T-helper 17 cell (primary cell): Measurements from ENCODE around the gene ANKLE1. TPM values are rescaled to one million over a fixed set of nuclear protein-coding genes. Genes with fewer than 3 reads are reported as not detected.

Source experiments
- ATAC-seq: fragments of 150-1000 bp; cut with Tn5 transposase; 2 replicates; pipeline ENCODE4 v1.10.0; 2021; ENCODE audit warnings: mild to moderate bottlenecking, moderate library complexity
- DNase-seq, 3 donors: peaks; one replicate each; pipeline versions ENCODE4 v3.0.0 to v3.0.0-alpha.2; 2020 to 2021
- H3K9me3 ChIP-seq: one replicate; pipeline ENCODE4 v1.7.0; 2013; ENCODE audit warnings: low read length, mild to moderate bottlenecking; ENCODE audit not compliant: control insufficient read depth, poor library complexity, severe bottlenecking
- H3K27ac Mint-ChIP-seq: one replicate; pipeline ENCODE4 v1.8.0; 2022; ENCODE audit warnings: mild to moderate bottlenecking, moderate library complexity, mixed read lengths
- H3K27me3 Mint-ChIP-seq: one replicate; pipeline ENCODE4 v1.8.0; 2022; ENCODE audit warnings: mixed read lengths
- H3K36me3 Mint-ChIP-seq: one replicate; pipeline ENCODE4 v1.8.0; 2022; ENCODE audit warnings: low read depth, mixed read lengths
- H3K4me1 Mint-ChIP-seq: one replicate; pipeline ENCODE4 v1.8.0; 2022; ENCODE audit warnings: mild to moderate bottlenecking, mixed read lengths
- H3K4me3 Mint-ChIP-seq: one replicate; pipeline ENCODE4 v1.8.0; 2022; ENCODE audit warnings: mild to moderate bottlenecking, moderate library complexity, mixed read lengths
- total RNA-seq, 4 donors: library from RNA in 2 of 4; stranded (reverse) in 2 of 4; gene quantifications; one replicate each; pipeline ENCODE4 v1.2.3 and lab custom pipeline; 2022 to 2026

The ANKLE1 gene
- total RNA-seq, 2 donors from 2014 or later = 1.4 to 2.0 TPM

GRCh38 chr19:17325133-17325532 lies 43.4 kb downstream of the ANKLE1 start:
- Mint-ChIP-seq H3K4me3 (no peak overlapping the region), H3K36me3 (peaks cover 4% of the 10 kb centered on the region), H3K27ac (no peak overlapping the region), H3K4me1 (peaks cover 10% of the 10 kb centered on the region), H3K27me3 (no peaks in the 10 kb centered on the region)
- no peak for ATAC-seq
- no peaks in the 10 kb centered on the region for H3K9me3 ChIP-seq
- no peak for DNase-seq

DNA sequence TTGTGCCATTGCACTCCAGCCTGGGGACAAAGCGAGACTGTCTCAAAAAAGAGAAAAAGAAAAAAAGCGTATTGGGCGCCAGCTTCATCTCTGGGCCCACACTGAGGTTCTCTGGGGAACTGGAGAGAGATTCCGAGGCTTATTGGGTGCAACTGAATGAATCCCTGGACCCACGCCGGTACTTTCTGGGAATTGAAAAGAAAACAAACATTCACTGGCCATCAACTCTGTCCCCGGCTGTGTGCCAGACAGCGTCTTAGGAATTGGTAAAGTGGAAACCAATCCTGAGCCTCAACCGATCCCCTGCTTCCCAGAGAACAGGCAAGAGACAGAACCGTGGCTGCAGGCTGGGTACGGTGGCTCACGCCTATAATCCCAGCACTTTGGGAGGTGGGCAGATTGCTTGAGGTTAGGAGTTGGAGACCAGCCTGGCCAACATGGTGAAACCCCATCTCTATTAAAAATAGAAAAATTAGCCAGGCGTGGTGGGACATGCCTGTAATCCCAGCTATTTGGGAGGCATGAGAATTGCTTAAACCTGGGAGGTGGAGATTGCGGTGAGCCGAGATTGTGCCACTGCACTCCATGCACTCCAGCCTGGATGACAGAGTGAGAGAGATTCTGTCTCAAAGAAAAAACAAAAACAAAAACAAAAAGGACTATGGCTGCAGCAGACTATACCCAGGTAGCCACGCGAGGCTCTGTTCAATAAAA lies 44.3 kb downstream of the ANKLE1 start:
- DNase-seq (no peak), ATAC-seq (no peak)
- H3K27ac Mint-ChIP-seq = no peak overlapping the region
- H3K4me3 Mint-ChIP-seq = peak overlapping the region; percentile 9
- peaks cover 4% of the 10 kb centered on the region for H3K36me3 Mint-ChIP-seq
- no peaks in the 10 kb centered on the region for H3K27me3 Mint-ChIP-seq
- no peaks in the 10 kb centered on the region for H3K9me3 ChIP-seq
- H3K4me1 Mint-ChIP-seq = peaks cover 14% of the 10 kb centered on the region

DNA sequence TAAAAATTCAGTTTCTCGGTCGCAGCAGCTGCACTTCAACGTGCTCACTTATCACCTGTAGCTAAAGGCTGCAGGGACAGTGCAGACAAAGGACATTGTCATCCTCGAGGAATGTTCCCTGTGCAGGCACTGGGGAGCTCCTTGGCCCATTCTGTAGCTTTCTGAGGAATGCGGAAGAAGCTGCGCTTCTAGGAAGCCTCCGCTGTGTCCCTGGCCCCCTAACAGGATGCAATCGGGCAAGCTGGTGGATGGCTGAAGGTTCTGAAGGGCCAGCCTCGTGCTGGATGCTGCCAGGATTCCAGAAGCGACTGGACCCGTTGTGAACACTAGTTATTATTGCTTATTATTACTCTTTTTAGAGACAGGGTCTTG lies 44.9 kb downstream of the ANKLE1 start:
- peak overlapping the region; percentile 9 for H3K4me3 Mint-ChIP-seq

GRCh38 chr19:17327068-17327653 lies 45.5 kb downstream of the ANKLE1 start:
- H3K9me3 ChIP-seq = no peaks in the 10 kb centered on the region
- DNase-seq (no peak), ATAC-seq (no peak)
- Mint-ChIP-seq H3K36me3 (peaks cover 4% of the 10 kb centered on the region), H3K27me3 (no peaks in the 10 kb centered on the region), H3K27ac (peak overlapping the region; percentile 57), H3K4me3 (peak overlapping the region; percentile 85), H3K4me1 (peaks cover 14% of the 10 kb centered on the region)

More for the DNA sequence above, 44.9 kb downstream of the ANKLE1 start:
- no peak for ATAC-seq
- peaks cover 14% of the 10 kb centered on the region for H3K4me1 Mint-ChIP-seq
- no peak for DNase-seq
- no peaks in the 10 kb centered on the region for H3K9me3 ChIP-seq
- peaks cover 4% of the 10 kb centered on the region for H3K36me3 Mint-ChIP-seq
- no peak overlapping the region for H3K27ac Mint-ChIP-seq
- H3K27me3 Mint-ChIP-seq = no peaks in the 10 kb centered on the region

- no peaks in the 10 kb centered on the region for H3K36me3 Mint-ChIP-seq
- H3K27ac Mint-ChIP-seq = peak overlapping the region; percentile 57
- H3K4me3 Mint-ChIP-seq = peak overlapping the region; percentile 85
- ATAC-seq = peak; percentile 79
- peak in 2 of 3 donors; percentile 57 to 61 for DNase-seq
- peaks cover 12% of the 10 kb centered on the region for H3K4me1 Mint-ChIP-seq
- no peaks in the 10 kb centered on the region for H3K9me3 ChIP-seq
- H3K27me3 Mint-ChIP-seq = no peaks in the 10 kb centered on the region
These were observed 46.2 kb downstream of the ANKLE1 start for GRCh38 chr19:17327654-17328516.

GRCh38 chr19:17328517-17329365 lies 47.0 kb downstream of the ANKLE1 start:
- H3K9me3 ChIP-seq = no peaks in the 10 kb centered on the region
- ATAC-seq (peak; percentile 37), DNase-seq (peak in 2 of 3 donors; percentile 39 to 53)
- Mint-ChIP-seq H3K27ac (no peak overlapping the region), H3K4me1 (peaks cover 13% of the 10 kb centered on the region), H3K4me3 (peak overlapping the region; percentile 85), H3K27me3 (no peaks in the 10 kb centered on the region), H3K36me3 (no peaks in the 10 kb centered on the region)

GRCh38 chr19:17329366-17330261 lies 47.9 kb downstream of the ANKLE1 start:
- DNase-seq = no peak
- Mint-ChIP-seq H3K4me3 (peak overlapping the region; percentile 72), H3K27ac (no peak overlapping the region), H3K4me1 (peaks cover 15% of the 10 kb centered on the region), H3K27me3 (no peaks in the 10 kb centered on the region), H3K36me3 (peaks cover 2% of the 10 kb centered on the region)
- no peak for ATAC-seq
- no peaks in the 10 kb centered on the region for H3K9me3 ChIP-seq

- DNase-seq (no peak), ATAC-seq (no peak)
- H3K9me3 ChIP-seq = no peaks in the 10 kb centered on the region
- H3K36me3 Mint-ChIP-seq = peaks cover 2% of the 10 kb centered on the region
- H3K4me3 Mint-ChIP-seq = peak overlapping the region; percentile 78
- H3K27me3 Mint-ChIP-seq = no peaks in the 10 kb centered on the region
- no peak overlapping the region for H3K27ac Mint-ChIP-seq
- H3K4me1 Mint-ChIP-seq = peaks cover 18% of the 10 kb centered on the region
These were observed 48.8 kb downstream of the ANKLE1 start for GRCh38 chr19:17330262-17331044.

DNA sequence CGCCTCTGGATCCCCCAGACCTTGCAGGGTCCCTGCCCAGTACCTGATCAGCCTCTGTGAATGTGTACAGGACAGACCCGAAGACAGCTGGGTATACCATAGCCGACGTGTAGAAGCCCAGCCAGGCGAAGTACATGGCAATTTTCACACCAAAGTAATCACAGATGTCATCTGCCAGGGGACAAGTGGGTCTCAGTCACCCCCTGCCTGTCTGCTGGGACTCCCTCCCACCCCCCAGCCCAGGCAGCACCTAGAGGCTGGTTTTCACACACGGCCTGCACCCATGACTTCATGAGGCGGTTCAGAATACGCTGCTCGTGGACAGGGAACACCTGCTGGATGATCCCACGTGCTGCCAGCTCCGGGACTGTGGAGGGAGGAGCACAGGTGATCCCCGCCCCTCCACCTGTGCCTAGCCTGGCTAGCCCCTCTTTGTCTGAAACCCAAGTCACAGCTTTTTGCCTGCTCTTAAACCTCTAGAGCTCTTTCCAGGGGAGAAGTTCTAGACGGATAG lies 49.4 kb downstream of the ANKLE1 start:
- ATAC-seq = no peak
- Mint-ChIP-seq H3K4me3 (peak overlapping the region; percentile 78), H3K36me3 (peaks cover 2% of the 10 kb centered on the region)

GRCh38 chr19:17332360-17332676 lies 50.6 kb downstream of the ANKLE1 start:
- Mint-ChIP-seq H3K4me1 (peaks cover 21% of the 10 kb centered on the region), H3K36me3 (peaks cover 2% of the 10 kb centered on the region), H3K4me3 (no peak overlapping the region), H3K27ac (no peak overlapping the region), H3K27me3 (no peaks in the 10 kb centered on the region)
- ATAC-seq (no peak), DNase-seq (no peak)
- no peaks in the 10 kb centered on the region for H3K9me3 ChIP-seq

More for the DNA sequence above, 49.4 kb downstream of the ANKLE1 start:
- DNase-seq = no peak
- H3K9me3 ChIP-seq = no peaks in the 10 kb centered on the region
- no peaks in the 10 kb centered on the region for H3K27me3 Mint-ChIP-seq
- H3K27ac Mint-ChIP-seq = no peak overlapping the region
- H3K4me1 Mint-ChIP-seq = peaks cover 18% of the 10 kb centered on the region
